ENCODE data around the gene TMEM45A.

DNA sequence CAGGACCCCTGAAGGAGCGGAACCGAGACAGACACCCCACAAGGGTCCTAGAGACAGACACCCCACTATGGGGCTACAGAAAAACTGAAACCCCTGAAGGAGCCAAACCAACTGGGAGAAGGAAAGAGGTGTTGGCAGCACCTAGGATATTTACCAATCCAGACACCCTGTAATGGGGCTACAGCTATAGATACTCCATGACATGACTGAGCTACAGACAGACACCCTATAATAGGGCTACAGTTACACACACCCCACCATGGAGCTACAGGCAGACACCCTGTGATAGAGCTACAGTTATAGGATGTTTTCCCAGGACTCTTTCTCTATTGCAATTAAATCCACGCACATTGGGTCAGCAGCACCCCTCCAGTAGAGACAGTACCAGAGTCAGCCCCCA is 94.4 kb downstream of the TMEM45A start:
- TF ChIP-seq, protein P1, sequence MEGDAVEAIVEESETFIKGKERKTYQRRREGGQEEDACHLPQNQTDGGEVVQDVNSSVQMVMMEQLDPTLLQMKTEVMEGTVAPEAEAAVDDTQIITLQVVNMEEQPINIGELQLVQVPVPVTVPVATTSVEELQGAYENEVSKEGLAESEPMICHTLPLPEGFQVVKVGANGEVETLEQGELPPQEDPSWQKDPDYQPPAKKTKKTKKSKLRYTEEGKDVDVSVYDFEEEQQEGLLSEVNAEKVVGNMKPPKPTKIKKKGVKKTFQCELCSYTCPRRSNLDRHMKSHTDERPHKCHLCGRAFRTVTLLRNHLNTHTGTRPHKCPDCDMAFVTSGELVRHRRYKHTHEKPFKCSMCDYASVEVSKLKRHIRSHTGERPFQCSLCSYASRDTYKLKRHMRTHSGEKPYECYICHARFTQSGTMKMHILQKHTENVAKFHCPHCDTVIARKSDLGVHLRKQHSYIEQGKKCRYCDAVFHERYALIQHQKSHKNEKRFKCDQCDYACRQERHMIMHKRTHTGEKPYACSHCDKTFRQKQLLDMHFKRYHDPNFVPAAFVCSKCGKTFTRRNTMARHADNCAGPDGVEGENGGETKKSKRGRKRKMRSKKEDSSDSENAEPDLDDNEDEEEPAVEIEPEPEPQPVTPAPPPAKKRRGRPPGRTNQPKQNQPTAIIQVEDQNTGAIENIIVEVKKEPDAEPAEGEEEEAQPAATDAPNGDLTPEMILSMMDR (IDR thresholded peaks at IDR 0.05): no peak
- no peak for TF ChIP-seq POLR2A (IDR thresholded peaks at IDR 0.05)

Data from heart left ventricle (tissue), 13 donors.